ENCODE data around the gene RFX4. TPM values are rescaled to one million over a fixed set of nuclear protein-coding genes. Genes with fewer than 3 reads are reported as not detected.

Gene RFX4
- total and polyA plus RNA-seq, 2 of the 13 experiments (the other 11 are each of a cell fraction or from before 2014, with no cell fraction given): not detected

GRCh38 chr12:106774005-106774807 is 191.4 kb downstream of the RFX4 start, which contains the start of gene RIC8B (continued):
- TF ChIP-seq RARG (CRISPR knock-in tag; IDR thresholded peaks at IDR 0.05; ENCODE audit: low read depth) (no peak), ZNF280B (CRISPR knock-in tag; IDR thresholded peaks at IDR 0.05; ENCODE audit: borderline replicate concordance) (peak; percentile 9; the same call in 1 of the 2 replicates), NR2C2 (CRISPR knock-in tag; IDR thresholded peaks at IDR 0.05; ENCODE audit: borderline replicate concordance) (peak; percentile 99), KDM3A (CRISPR knock-in tag; IDR thresholded peaks at IDR 0.05; ENCODE audit: low read depth) (peak; percentile 57; the same call in 1 of the 2 replicates), GPBP1L1 (CRISPR knock-in tag; IDR thresholded peaks at IDR 0.05) (no peak), ZNF800 (CRISPR knock-in tag; IDR thresholded peaks at IDR 0.05) (no peak; the same call in 1 of the 2 replicates), ZKSCAN8 (CRISPR knock-in tag; IDR thresholded peaks at IDR 0.05; ENCODE audit: borderline replicate concordance) (0 out of 2 replicates have a peak, but pooled peaks have one; percentile 32), RERE (CRISPR knock-in tag; IDR thresholded peaks at IDR 0.05; ENCODE audit: low read depth) (no peak), NONO (IDR thresholded peaks at IDR 0.05) (no peak), NONO (CRISPR knock-in tag; conservative IDR thresholded peaks at IDR 0.05) (peak; percentile 70; the same call in 1 of the 2 replicates), ZIK1 (CRISPR knock-in tag; IDR thresholded peaks at IDR 0.05; ENCODE audit: borderline replicate concordance, low read depth) (peak; percentile 34; the same call in 1 of the 2 replicates), ZNF329 (CRISPR knock-in tag; IDR thresholded peaks at IDR 0.05; ENCODE audit: low read depth) (no peak; the same call in 1 of the 2 replicates), HINFP (CRISPR knock-in tag; IDR thresholded peaks at IDR 0.05; ENCODE audit: low read depth) (peak; percentile 97)
